22Rv1 (cell line): ENCODE results near the gene NR1D1.

Source experiments
- ZFX ChIP-seq: fragments of 450-650 bp; IDR thresholded peaks from 2 replicates; pipeline ENCODE4 v1.6.1; 2017; ENCODE audit warnings: antibody characterized with exemption, borderline replicate concordance
- TF ChIP-seq, protein P1 (sequence below): fragments of 450-650 bp; IDR thresholded peaks from 2 replicates; pipeline ENCODE4 v1.5.1; 2017; ENCODE audit warnings: mild to moderate bottlenecking

DNA sequence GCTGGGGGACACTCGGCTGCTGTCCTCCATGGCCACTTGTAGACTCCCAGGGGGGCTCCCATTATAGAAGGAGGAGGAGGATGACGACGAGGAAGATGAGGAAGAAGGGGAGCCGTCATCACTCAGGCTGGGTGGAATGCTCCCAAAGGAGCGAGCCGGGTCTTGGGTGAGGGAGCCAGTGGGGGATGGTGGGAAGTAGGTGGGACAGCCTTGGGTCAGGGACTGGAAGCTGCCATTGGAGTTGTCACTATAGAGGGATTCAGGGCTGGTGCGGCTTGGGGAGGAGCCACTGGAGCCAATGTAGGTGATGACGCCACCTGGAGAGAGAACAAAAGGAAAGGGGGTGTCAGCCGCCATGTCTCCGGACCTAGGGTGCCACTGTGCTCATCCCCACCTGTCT, 3.3 kb downstream of the NR1D1 start:
- TF ChIP-seq, protein P1, sequence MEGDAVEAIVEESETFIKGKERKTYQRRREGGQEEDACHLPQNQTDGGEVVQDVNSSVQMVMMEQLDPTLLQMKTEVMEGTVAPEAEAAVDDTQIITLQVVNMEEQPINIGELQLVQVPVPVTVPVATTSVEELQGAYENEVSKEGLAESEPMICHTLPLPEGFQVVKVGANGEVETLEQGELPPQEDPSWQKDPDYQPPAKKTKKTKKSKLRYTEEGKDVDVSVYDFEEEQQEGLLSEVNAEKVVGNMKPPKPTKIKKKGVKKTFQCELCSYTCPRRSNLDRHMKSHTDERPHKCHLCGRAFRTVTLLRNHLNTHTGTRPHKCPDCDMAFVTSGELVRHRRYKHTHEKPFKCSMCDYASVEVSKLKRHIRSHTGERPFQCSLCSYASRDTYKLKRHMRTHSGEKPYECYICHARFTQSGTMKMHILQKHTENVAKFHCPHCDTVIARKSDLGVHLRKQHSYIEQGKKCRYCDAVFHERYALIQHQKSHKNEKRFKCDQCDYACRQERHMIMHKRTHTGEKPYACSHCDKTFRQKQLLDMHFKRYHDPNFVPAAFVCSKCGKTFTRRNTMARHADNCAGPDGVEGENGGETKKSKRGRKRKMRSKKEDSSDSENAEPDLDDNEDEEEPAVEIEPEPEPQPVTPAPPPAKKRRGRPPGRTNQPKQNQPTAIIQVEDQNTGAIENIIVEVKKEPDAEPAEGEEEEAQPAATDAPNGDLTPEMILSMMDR: no peak
- TF ChIP-seq ZFX: no peak
